Adrenal gland (tissue), 12 donors: ENCODE data around the gene RAPGEF2. TPM values are rescaled to one million over a fixed set of nuclear protein-coding genes. Genes with fewer than 3 reads are reported as not detected.

Source experiments
- DNase-seq, 7 donors: peaks; one replicate each; pipeline ENCODE4 v3.0.0-alpha.2; 2019 to 2020
- H3K27ac ChIP-seq, 5 donors: fragments of 200-600 bp; sonication (generic) in 4 of 5; 1 replicate in 3 of 5; 2 replicates in 2 of 5; pipeline versions ENCODE4 v1.5.1 to v1.8.0; 2016 to 2020; ENCODE audit warnings: mild to moderate bottlenecking in 1 of 5
- H3K27me3 ChIP-seq: fragments of 200-600 bp; 2 replicates; pipeline ENCODE4 v1.8.0; 2021
- H3K36me3 ChIP-seq, 2 donors: fragments of 200-600 bp; replicated peaks in 1 of 2; 1 replicate in 1 of 2; 2 replicates in 1 of 2; pipeline versions ENCODE4 v1.5.1 to v1.8.0; 2018 to 2022
- H3K4me1 ChIP-seq, 2 donors: fragments of 200-600 bp; replicated peaks in 1 of 2; 1 replicate in 1 of 2; 2 replicates in 1 of 2; pipeline versions ENCODE4 v1.5.1 to v1.8.0; 2018 to 2021
- H3K4me3 ChIP-seq, 4 donors: fragments of 200-600 bp; sonication (generic) in 3 of 4; one replicate each; pipeline ENCODE4 v1.5.1; 2016 to 2018
- H3K9me3 ChIP-seq, 3 donors: fragments of 200-600 bp; sonication (generic) in 1 of 3; replicated peaks in 1 of 3; 1 replicate in 2 of 3; 2 replicates in 1 of 3; pipeline versions ENCODE4 v1.5.1 to v1.8.0; 2016 to 2021
- CTCF ChIP-seq, 6 experiments: fragments of 450-650 bp in 4 of 6; fragments of 200-600 bp in 2 of 6; sonication (generic) in 1 of 6; IDR thresholded peaks; 1 replicate in 5 of 6; 2 replicates in 1 of 6; pipeline versions ENCODE4 v1.5.1 to v1.8.0; 2016 to 2021; ENCODE audit warnings: antibody characterized with exemption in 6 of 6, mild to moderate bottlenecking in 2 of 6, moderate library complexity in 1 of 6
- POLR2A ChIP-seq, 2 donors: fragments of 450-650 bp; IDR thresholded peaks; one replicate each; pipeline ENCODE4 v1.6.1; 2017; ENCODE audit warnings: antibody characterized with exemption in 2 of 2, mild to moderate bottlenecking in 2 of 2, moderate library complexity in 1 of 2
- WGBS, 4 donors: extraction: QIAGEN DNeasy Blood & Tissue Kit in 2 of 4; methylation state at CpG; one replicate each; pipeline versions ENCODE4 v1.1.5 to v1.1.7; 2013 to 2017; 5-methylcytosine and 5-hydroxymethylcytosine counted together
- intact Hi-C, 2 donors: fragments of 100-400 bp; cut with DNase I; formaldehyde crosslinking; loops; one replicate each; pipeline versions ENCODE4 v1.14.1 to v1.15.0; 2022 to 2023
- polyA plus RNA-seq, 3 donors: library from polyadenylated mRNA; stranded (reverse); fragments of 200-250 nt in 2 of 3; fragments of 350-450 nt in 1 of 3; fragmentation: Illumina TruSeq in 1 of 3; extraction: RNeasy Lipid Tissue Mini Kit (QIAGEN cat#74804) in 1 of 3; gene quantifications; one replicate each; pipeline ENCODE4 v1.2.3, GENCODE V29; 2013 to 2014
- total RNA-seq, 9 donors: library from RNA; depleted of rRNA in 4 of 9; stranded (reverse); fragments of >200 nt in 4 of 9; fragments of 120-200 nt in 1 of 9; fragmentation: NEBNext Ultra II Directional in 1 of 9; extraction: Animal tissue kit (Norgen Biotek cat#: 25700) in 1 of 9; gene quantifications; one replicate each; pipeline versions ENCODE4 v1.1.0 to v1.2.4, GENCODE V29; 2013 to 2023
- donor health status: healthy with polysubstance abuse.
- donor health status: Bipolar disorder and iron deficiency.
- donor health status: DM: yes; HTN: yes; CAD: no.
- donor health status: DM: no; HTN: no; CAD: no.
- donor health status: DM: no; HTN: no; CAD: no.
- donor health status: DM: yes; HTN: yes; CAD: no.

RAPGEF2 gene
- total and polyA plus RNA-seq, 12 donors = 5.2 to 53.9 (median 25.3) TPM

GRCh38 chr4:159216834-159217233, 114.0 kb downstream of the RAPGEF2 start:
- DNase-seq = no peak
- Histone ChIP-seq H3K36me3 (no peaks in the 10 kb centered on the region), H3K4me3 (no peak overlapping the region), H3K4me1 (no peaks in the 10 kb centered on the region), H3K9me3 (no peaks in the 10 kb centered on the region), H3K27me3 (no peaks in the 10 kb centered on the region), H3K27ac (no peak overlapping the region)
- WGBS, 4 donors = 84 to 93% (median 91%) methylated on average over 5 of the region's 5 CpGs
- TF ChIP-seq POLR2A (IDR thresholded peaks at IDR 0.05) = no peak
- TF ChIP-seq CTCF (IDR thresholded peaks at IDR 0.05) = no peak
- intact Hi-C loops = no loop called here

- H3K36me3 ChIP-seq = no peaks in the 10 kb centered on the region
- 96 to 100% (median 98%) methylated on average over 1 of the region's 1 CpG for WGBS, 4 donors
- H3K27me3 ChIP-seq = no peaks in the 10 kb centered on the region
- TF ChIP-seq CTCF (IDR thresholded peaks at IDR 0.05) = no peak
- no peak for TF ChIP-seq POLR2A (IDR thresholded peaks at IDR 0.05)
- no peak overlapping the region for H3K4me3 ChIP-seq
- intact Hi-C loops = no loop called here
- no peak overlapping the region for H3K27ac ChIP-seq
- H3K9me3 ChIP-seq = no peaks in the 10 kb centered on the region
- no peak for DNase-seq
- H3K4me1 ChIP-seq = no peaks in the 10 kb centered on the region
These were observed 117.0 kb downstream of the RAPGEF2 start for GRCh38 chr4:159219862-159220261.

GRCh38 chr4:159220353-159220752, 117.5 kb downstream of the RAPGEF2 start:
- intact Hi-C loops = no loop called here

GRCh38 chr4:159221280-159221679, 118.4 kb downstream of the RAPGEF2 start:
- Histone ChIP-seq H3K36me3 (no peaks in the 10 kb centered on the region), H3K4me3 (no peak overlapping the region), H3K27me3 (no peaks in the 10 kb centered on the region), H3K9me3 (no peaks in the 10 kb centered on the region), H3K4me1 (no peaks in the 10 kb centered on the region), H3K27ac (no peak overlapping the region)
- intact Hi-C loops = no loop called here
- no peak for TF ChIP-seq CTCF (IDR thresholded peaks at IDR 0.05)
- no peak for TF ChIP-seq POLR2A (IDR thresholded peaks at IDR 0.05)
- DNase-seq = no peak
- WGBS, 4 donors = 93 to 98% (median 96%) methylated on average over 3 of the region's 3 CpGs

More at GRCh38 chr4:159220353-159220752, 117.5 kb downstream of the RAPGEF2 start:
- H3K4me1 ChIP-seq = no peaks in the 10 kb centered on the region
- H3K27me3 ChIP-seq = no peaks in the 10 kb centered on the region
- no peak overlapping the region for H3K4me3 ChIP-seq
- no peak for DNase-seq
- H3K27ac ChIP-seq = no peak overlapping the region
- TF ChIP-seq POLR2A (IDR thresholded peaks at IDR 0.05) = no peak
- TF ChIP-seq CTCF (IDR thresholded peaks at IDR 0.05) = no peak
- no peaks in the 10 kb centered on the region for H3K36me3 ChIP-seq
- 82 to 95% (median 90%) methylated on average over 5 of the region's 5 CpGs for WGBS, 4 donors
- H3K9me3 ChIP-seq = no peaks in the 10 kb centered on the region
